Gastroesophageal sphincter (tissue), 4 donors: ENCODE results near the gene CACNA1A. TPM values are rescaled to one million over a fixed set of nuclear protein-coding genes. Genes with fewer than 3 reads are reported as not detected.

ENCODE experiments used
- ATAC-seq: fragments of 150-250 bp; one replicate; pipeline ENCODE4 v1.9.1; 2016; ENCODE audit warnings: mild to moderate bottlenecking, moderate library complexity
- H3K27ac ChIP-seq, 4 donors: fragments of 200-600 bp; sonication (generic) in 3 of 4; 1 replicate in 3 of 4; 2 replicates in 1 of 4; pipeline ENCODE4 v1.5.1; 2016 to 2019
- H3K27me3 ChIP-seq: fragments of 200-600 bp; sonication (generic); one replicate; pipeline ENCODE4 v1.5.1; 2019
- H3K36me3 ChIP-seq, 2 donors: fragments of 200-600 bp; sonication (generic); one replicate each; pipeline ENCODE4 v1.5.1; 2019; ENCODE audit warnings: control low read depth in 1 of 2
- H3K4me1 ChIP-seq, 3 donors: fragments of 200-600 bp; sonication (generic); 1 replicate in 2 of 3; 2 replicates in 1 of 3; pipeline ENCODE4 v1.5.1; 2016 to 2019; ENCODE audit warnings: control low read depth in 2 of 3
- H3K4me3 ChIP-seq, 2 donors: fragments of 200-600 bp; sonication (generic); one replicate each; pipeline ENCODE4 v1.5.1; 2019; ENCODE audit warnings: mild to moderate bottlenecking in 1 of 2, moderate library complexity in 1 of 2
- H3K9me3 ChIP-seq, 3 donors: fragments of 200-600 bp; sonication (generic); one replicate each; pipeline ENCODE4 v1.5.1; 2017 to 2019; ENCODE audit warnings: control low read depth in 2 of 3
- EP300 ChIP-seq: sonication (generic); formaldehyde crosslinking; IDR thresholded peaks from one replicate; pipeline ENCODE4 v1.6.1; 2017; ENCODE audit warnings: antibody characterized with exemption, mild to moderate bottlenecking
- POLR2A ChIP-seq, 2 donors: fragments of 450-650 bp; IDR thresholded peaks; one replicate each; pipeline ENCODE4 v1.6.1; 2017; ENCODE audit warnings: antibody characterized with exemption in 2 of 2, mild to moderate bottlenecking in 2 of 2, moderate library complexity in 1 of 2
- POLR2AphosphoS5 ChIP-seq: sonication (generic); formaldehyde crosslinking; IDR thresholded peaks from one replicate; pipeline ENCODE4 v1.6.1; 2017; ENCODE audit warnings: antibody characterized with exemption
- WGBS, 2 donors: methylation state at CpG; one replicate each; pipeline ENCODE4 v1.1.5; 2018; ENCODE audit warnings: low coverage in 1 of 2; 5-methylcytosine and 5-hydroxymethylcytosine counted together
- total RNA-seq, 4 donors: library from RNA; depleted of rRNA; stranded (reverse); fragments of >200 nt; gene quantifications; one replicate each; pipeline ENCODE4 v1.1.0, GENCODE V29; 2016
- TF ChIP-seq, protein P1 (sequence below), 4 experiments: fragments of 200-600 bp in 2 of 4; fragments of 450-650 bp in 2 of 4; sonication (generic) in 1 of 4; IDR thresholded peaks; one replicate each; pipeline ENCODE4 v1.5.1; 2017 to 2019; ENCODE audit warnings: antibody characterized with exemption in 4 of 4, mild to moderate bottlenecking in 2 of 4, moderate library complexity in 2 of 4

The CACNA1A gene
- total RNA-seq, 4 donors from 2014 or later: 0.54 to 1.3 (median 0.93) TPM; not detected in 1

GRCh38 chr19:13211426-13212308, 294.6 kb downstream of the CACNA1A start:
- Histone ChIP-seq H3K36me3 (no peaks in the 10 kb centered on the region), H3K9me3 (no peaks in the 10 kb centered on the region), H3K27ac (no peak overlapping the region), H3K4me1 (peaks cover 0 to 22% (median 0%) of the 10 kb centered on the region in 3 donors), H3K27me3 (no peaks in the 10 kb centered on the region), H3K4me3 (no peak overlapping the region)
- TF ChIP-seq, protein P1, sequence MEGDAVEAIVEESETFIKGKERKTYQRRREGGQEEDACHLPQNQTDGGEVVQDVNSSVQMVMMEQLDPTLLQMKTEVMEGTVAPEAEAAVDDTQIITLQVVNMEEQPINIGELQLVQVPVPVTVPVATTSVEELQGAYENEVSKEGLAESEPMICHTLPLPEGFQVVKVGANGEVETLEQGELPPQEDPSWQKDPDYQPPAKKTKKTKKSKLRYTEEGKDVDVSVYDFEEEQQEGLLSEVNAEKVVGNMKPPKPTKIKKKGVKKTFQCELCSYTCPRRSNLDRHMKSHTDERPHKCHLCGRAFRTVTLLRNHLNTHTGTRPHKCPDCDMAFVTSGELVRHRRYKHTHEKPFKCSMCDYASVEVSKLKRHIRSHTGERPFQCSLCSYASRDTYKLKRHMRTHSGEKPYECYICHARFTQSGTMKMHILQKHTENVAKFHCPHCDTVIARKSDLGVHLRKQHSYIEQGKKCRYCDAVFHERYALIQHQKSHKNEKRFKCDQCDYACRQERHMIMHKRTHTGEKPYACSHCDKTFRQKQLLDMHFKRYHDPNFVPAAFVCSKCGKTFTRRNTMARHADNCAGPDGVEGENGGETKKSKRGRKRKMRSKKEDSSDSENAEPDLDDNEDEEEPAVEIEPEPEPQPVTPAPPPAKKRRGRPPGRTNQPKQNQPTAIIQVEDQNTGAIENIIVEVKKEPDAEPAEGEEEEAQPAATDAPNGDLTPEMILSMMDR (IDR thresholded peaks at IDR 0.05): no peak
- no peak for TF ChIP-seq POLR2AphosphoS5
- no peak for TF ChIP-seq EP300
- TF ChIP-seq POLR2A (IDR thresholded peaks at IDR 0.05): no peak
- no peak for ATAC-seq
- WGBS, 2 donors: 80% methylated on average over 1 of the region's 16 CpGs; no CpG with 5 or more reads in 1 of the 2 donors

DNA sequence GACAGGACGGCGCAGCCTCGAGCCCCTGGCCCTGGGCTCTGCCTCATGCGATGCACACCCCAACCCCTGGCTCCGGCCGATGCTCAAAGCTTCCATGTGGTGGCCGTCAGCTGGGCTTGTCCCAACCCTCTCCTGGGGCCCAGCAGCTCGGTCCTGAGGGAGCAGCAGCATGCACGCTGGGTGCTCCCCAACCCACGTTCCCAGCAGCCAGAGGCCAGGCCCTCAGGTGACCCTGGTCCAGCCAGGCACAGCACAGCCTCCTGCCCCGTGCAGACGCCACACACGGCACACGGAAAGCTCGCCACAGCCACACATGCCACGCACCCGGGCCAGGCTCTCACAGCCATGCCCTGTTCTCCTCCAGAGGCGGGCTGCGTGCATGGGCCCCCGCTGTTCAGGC, 295.3 kb downstream of the CACNA1A start:
- TF ChIP-seq POLR2A (IDR thresholded peaks at IDR 0.05) (no peak), EP300 (no peak)
- TF ChIP-seq, protein P1 (IDR thresholded peaks at IDR 0.05): no peak
- no peaks in the 10 kb centered on the region for H3K9me3 ChIP-seq
- peaks cover 0 to 22% (median 0%) of the 10 kb centered on the region in 3 donors for H3K4me1 ChIP-seq
- no peak overlapping the region for H3K27ac ChIP-seq
- H3K36me3 ChIP-seq: no peaks in the 10 kb centered on the region
- ATAC-seq: no peak
- WGBS, 2 donors: 20% methylated on average over 1 of the region's 20 CpGs; no CpG with 5 or more reads in 1 of the 2 donors
- no peak overlapping the region for H3K4me3 ChIP-seq
- no peaks in the 10 kb centered on the region for H3K27me3 ChIP-seq

GRCh38 chr19:13210339-13210775, 295.9 kb downstream of the CACNA1A start:
- no peaks in the 10 kb centered on the region for H3K27me3 ChIP-seq
- TF ChIP-seq POLR2A (IDR thresholded peaks at IDR 0.05) (no peak), EP300 (no peak), POLR2AphosphoS5 (no peak)
- TF ChIP-seq, protein P1 (IDR thresholded peaks at IDR 0.05): no peak
- H3K4me3 ChIP-seq: no peak overlapping the region
- no peaks in the 10 kb centered on the region for H3K9me3 ChIP-seq
- H3K36me3 ChIP-seq: no peaks in the 10 kb centered on the region
- 57 to 63% methylated on average over 7 of the region's 13 CpGs for WGBS, 2 donors
- H3K4me1 ChIP-seq: peaks cover 0 to 22% (median 0%) of the 10 kb centered on the region in 3 donors
- no peak for ATAC-seq
- H3K27ac ChIP-seq: no peak overlapping the region

DNA sequence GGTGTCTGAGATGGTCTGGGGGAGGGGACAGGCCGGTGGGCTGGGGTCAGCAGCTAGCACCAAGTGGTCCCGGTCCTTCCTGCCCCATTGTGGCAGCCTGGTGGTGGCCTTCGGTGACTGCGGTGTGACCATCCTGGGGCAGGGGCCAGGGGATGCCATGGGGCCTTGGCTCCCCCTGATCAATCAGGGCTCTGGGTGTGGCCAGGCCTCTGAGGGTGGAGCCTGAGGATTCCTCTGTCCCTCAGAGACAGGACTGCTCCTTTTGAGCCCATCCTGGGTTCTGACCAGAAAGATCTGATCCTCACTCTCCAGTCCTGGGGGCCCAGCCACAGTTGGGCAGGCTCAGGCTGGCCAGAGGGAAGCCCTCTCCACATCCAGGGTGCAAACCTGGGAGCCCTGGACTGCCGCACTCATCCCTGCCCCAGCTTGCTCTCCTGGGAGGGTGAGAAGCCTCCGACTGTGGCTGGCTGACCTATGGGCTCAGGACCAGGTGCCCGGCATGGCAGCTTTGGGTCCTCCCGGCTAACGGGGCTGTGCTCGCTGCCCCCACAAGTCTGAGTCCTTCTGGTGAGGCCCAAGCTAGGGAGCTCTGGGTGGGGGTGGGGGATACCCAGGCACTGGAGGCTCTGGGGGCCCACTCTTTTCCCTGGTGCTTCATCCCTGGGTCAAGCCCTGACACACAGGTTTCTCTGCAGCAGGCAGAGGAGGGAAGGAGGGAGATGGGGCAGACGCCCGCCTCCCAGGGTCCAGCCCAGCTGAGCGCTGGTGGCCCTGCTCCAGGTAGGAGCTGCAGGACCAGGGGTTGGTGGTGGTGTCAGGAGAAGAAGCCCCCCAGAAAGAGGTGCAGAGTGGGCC, 296.6 kb downstream of the CACNA1A start:
- peaks cover 0 to 22% (median 0%) of the 10 kb centered on the region in 3 donors for H3K4me1 ChIP-seq
- no peaks in the 10 kb centered on the region for H3K9me3 ChIP-seq
- no peaks in the 10 kb centered on the region for H3K27me3 ChIP-seq
- H3K4me3 ChIP-seq: no peak overlapping the region
- H3K36me3 ChIP-seq: no peaks in the 10 kb centered on the region
- H3K27ac ChIP-seq: no peak overlapping the region
- TF ChIP-seq EP300 (no peak), POLR2AphosphoS5 (no peak), POLR2A (IDR thresholded peaks at IDR 0.05) (no peak)
- TF ChIP-seq, protein P1 (IDR thresholded peaks at IDR 0.05): no peak
- no peak for ATAC-seq
- 100% methylated on average over 1 of the region's 13 CpGs; no CpG with 5 or more reads in 1 of the 2 donors for WGBS, 2 donors
